ENCODE data around the gene LAMA3. TPM values are rescaled to one million over a fixed set of nuclear protein-coding genes. Genes with fewer than 3 reads are reported as not detected.

Gene LAMA3
- total RNA-seq, 2 donors from 2014 or later: 30.1 to 34.2 TPM

GRCh38 chr18:23745366-23745765 is 56.1 kb downstream of the LAMA3 start:
- TF ChIP-seq CTCF (IDR thresholded peaks at IDR 0.05): no peak
- ATAC-seq (ENCODE audit: insufficient number of reproducible peaks, low FRiP score, low read depth) (no peak), DNase-seq (ENCODE audit: low spot score) (no peak)

GRCh38 chr18:23746851-23747250 is 57.6 kb downstream of the LAMA3 start:
- no peak for ATAC-seq (ENCODE audit: insufficient number of reproducible peaks, low FRiP score, low read depth)

More at GRCh38 chr18:23745366-23745765, 56.1 kb downstream of the LAMA3 start:
- H3K36me3 ChIP-seq: no peaks in the 10 kb centered on the region
- H3K27me3 ChIP-seq (replicated peaks; ENCODE audit: insufficient read depth): no peaks in the 10 kb centered on the region
- H3K4me3 ChIP-seq: no peak overlapping the region
- H3K9me3 ChIP-seq: no peaks in the 10 kb centered on the region
- no peak overlapping the region for H3K27ac ChIP-seq
- H3K4me1 ChIP-seq (ENCODE audit: control insufficient read depth in 1 of 2, low read depth in 2 of 2): no peaks in the 10 kb centered on the region

GRCh38 chr18:23752363-23752762 is 63.1 kb downstream of the LAMA3 start:
- DNase-seq (ENCODE audit: low spot score) (no peak), ATAC-seq (ENCODE audit: insufficient number of reproducible peaks, low FRiP score, low read depth) (no peak)
- TF ChIP-seq CTCF (IDR thresholded peaks at IDR 0.05): no peak
- Histone ChIP-seq H3K4me3 (no peak overlapping the region), H3K27me3 (replicated peaks; ENCODE audit: insufficient read depth) (no peaks in the 10 kb centered on the region), H3K27ac (no peak overlapping the region), H3K4me1 (ENCODE audit: control insufficient read depth in 1 of 2, low read depth in 2 of 2) (peaks cover 0 to 4% of the 10 kb centered on the region in 2 donors), H3K36me3 (no peaks in the 10 kb centered on the region), H3K9me3 (no peaks in the 10 kb centered on the region)

More at GRCh38 chr18:23746851-23747250, 57.6 kb downstream of the LAMA3 start:
- DNase-seq (ENCODE audit: low spot score): no peak
- no peak for TF ChIP-seq CTCF (IDR thresholded peaks at IDR 0.05)
- no peaks in the 10 kb centered on the region for H3K9me3 ChIP-seq
- H3K4me1 ChIP-seq (ENCODE audit: control insufficient read depth in 1 of 2, low read depth in 2 of 2): no peaks in the 10 kb centered on the region
- no peak overlapping the region for H3K27ac ChIP-seq
- H3K27me3 ChIP-seq (replicated peaks; ENCODE audit: insufficient read depth): no peaks in the 10 kb centered on the region
- H3K4me3 ChIP-seq: no peak overlapping the region
- H3K36me3 ChIP-seq: no peaks in the 10 kb centered on the region

- no peak for TF ChIP-seq CTCF (IDR thresholded peaks at IDR 0.05)
- Histone ChIP-seq H3K27me3 (replicated peaks; ENCODE audit: insufficient read depth) (no peaks in the 10 kb centered on the region), H3K9me3 (no peaks in the 10 kb centered on the region), H3K36me3 (no peaks in the 10 kb centered on the region), H3K27ac (no peak overlapping the region), H3K4me1 (ENCODE audit: control insufficient read depth in 1 of 2, low read depth in 2 of 2) (peaks cover 0 to 4% of the 10 kb centered on the region in 2 donors), H3K4me3 (no peak overlapping the region)
- DNase-seq (ENCODE audit: low spot score) (no peak), ATAC-seq (ENCODE audit: insufficient number of reproducible peaks, low FRiP score, low read depth) (no peak)
Measured at GRCh38 chr18:23752796-23753195, 63.5 kb downstream of the LAMA3 start.

- H3K27me3 ChIP-seq (replicated peaks; ENCODE audit: insufficient read depth): no peaks in the 10 kb centered on the region
- no peak overlapping the region for H3K27ac ChIP-seq
- no peak for DNase-seq (ENCODE audit: low spot score)
- TF ChIP-seq CTCF (IDR thresholded peaks at IDR 0.05): no peak
- no peak overlapping the region for H3K4me3 ChIP-seq
- H3K4me1 ChIP-seq (ENCODE audit: control insufficient read depth in 1 of 2, low read depth in 2 of 2): peaks cover 0 to 4% of the 10 kb centered on the region in 2 donors
- ATAC-seq (ENCODE audit: insufficient number of reproducible peaks, low FRiP score, low read depth): no peak
- no peaks in the 10 kb centered on the region for H3K36me3 ChIP-seq
- no peaks in the 10 kb centered on the region for H3K9me3 ChIP-seq
Measured at GRCh38 chr18:23756590-23757436, 67.6 kb downstream of the LAMA3 start.
